ENCODE measurements around the gene TMEM267.

- TF ChIP-seq CTCF (IDR thresholded peaks at IDR 0.05), result no peak
- TF ChIP-seq EZH2 (IDR thresholded peaks at IDR 0.05; ENCODE audit: borderline replicate concordance, insufficient read depth, low read depth, low read length, poor library complexity, severe bottlenecking), result no peak
Measured at GRCh38 chr5:43396762-43397304, 86.8 kb downstream of the TMEM267 start.

Data from B cell (primary cell).